ENCODE results near the gene C2orf69. TPM values are rescaled to one million over a fixed set of nuclear protein-coding genes. Genes with fewer than 3 reads are reported as not detected.

Gene C2orf69
- total RNA-seq, 3 donors from 2014 or later (not counting 1 experiment from before 2014, with no cell fraction given), result 11.8 to 15.0 (median 13.0) TPM

GRCh38 chr2:199916980-199917379 is 5.9 kb downstream of the C2orf69 start:
- H3K36me3 Mint-ChIP-seq, result no peaks in the 10 kb centered on the region
- no peak overlapping the region for H3K27ac ChIP-seq (ENCODE audit: low read length)
- intact Hi-C loops (cut with micrococcal nuclease), result no loop called here
- no peak for ATAC-seq
- H3K4me3 Mint-ChIP-seq, result no peak overlapping the region
- 83% methylated on average over 4 of the region's 4 CpGs for WGBS (ENCODE audit: insufficient coverage)
- H3K9me3 ChIP-seq (ENCODE audit: control insufficient read depth, insufficient read depth, low read length), result peaks cover 2% of the 10 kb centered on the region
- no peak for DNase-seq
- H3K27ac Mint-ChIP-seq, result no peak overlapping the region
- H3K36me3 ChIP-seq (ENCODE audit: control insufficient read depth, insufficient read depth, low read length), result peaks cover 8% of the 10 kb centered on the region
- H3K4me1 Mint-ChIP-seq, result peaks cover 25 to 26% of the 10 kb centered on the region in 2 donors
- no peaks in the 10 kb centered on the region for H3K27me3 ChIP-seq (ENCODE audit: control insufficient read depth, insufficient read depth, low read length)
- no peaks in the 10 kb centered on the region for H3K27me3 Mint-ChIP-seq (ENCODE audit: low read depth in 2 of 2)
- peaks cover 8% of the 10 kb centered on the region for H3K4me1 ChIP-seq (ENCODE audit: control insufficient read depth, insufficient read depth, low read length)
- H3K9me3 Mint-ChIP-seq, result no peaks in the 10 kb centered on the region
- H3K4me3 ChIP-seq (ENCODE audit: low read length), result no peak overlapping the region
- no peak for TF ChIP-seq CTCF (IDR thresholded peaks at IDR 0.05)

- Mint-ChIP-seq H3K27ac (peak overlapping the region; percentile 17 to 64), H3K4me3 (no peak overlapping the region), H3K36me3 (no peaks in the 10 kb centered on the region), H3K9me3 (no peaks in the 10 kb centered on the region), H3K4me1 (peaks cover 18 to 27% of the 10 kb centered on the region in 2 donors), H3K27me3 (ENCODE audit: low read depth in 2 of 2) (no peaks in the 10 kb centered on the region)
- Histone ChIP-seq H3K9me3 (ENCODE audit: control insufficient read depth, insufficient read depth, low read length) (no peaks in the 10 kb centered on the region), H3K27ac (ENCODE audit: low read length) (no peak overlapping the region), H3K27me3 (ENCODE audit: control insufficient read depth, insufficient read depth, low read length) (no peaks in the 10 kb centered on the region), H3K4me3 (ENCODE audit: low read length) (no peak overlapping the region), H3K36me3 (ENCODE audit: control insufficient read depth, insufficient read depth, low read length) (peaks cover 13% of the 10 kb centered on the region), H3K4me1 (ENCODE audit: control insufficient read depth, insufficient read depth, low read length) (no peaks in the 10 kb centered on the region)
- ATAC-seq (no peak), DNase-seq (no peak)
- WGBS (ENCODE audit: insufficient coverage), result 67% methylated on average over 4 of the region's 5 CpGs
- no peak for TF ChIP-seq CTCF (IDR thresholded peaks at IDR 0.05)
- intact Hi-C loops (cut with micrococcal nuclease), result no loop called here
Measured at GRCh38 chr2:199922856-199923255, 11.8 kb downstream of the C2orf69 start.

- DNase-seq (no peak), ATAC-seq (no peak)
- Histone ChIP-seq H3K9me3 (ENCODE audit: control insufficient read depth, insufficient read depth, low read length) (no peaks in the 10 kb centered on the region), H3K4me1 (ENCODE audit: control insufficient read depth, insufficient read depth, low read length) (no peaks in the 10 kb centered on the region), H3K27ac (ENCODE audit: low read length) (no peak overlapping the region), H3K36me3 (ENCODE audit: control insufficient read depth, insufficient read depth, low read length) (peaks cover 11% of the 10 kb centered on the region), H3K4me3 (ENCODE audit: low read length) (no peak overlapping the region), H3K27me3 (ENCODE audit: control insufficient read depth, insufficient read depth, low read length) (no peaks in the 10 kb centered on the region)
- H3K4me3 Mint-ChIP-seq, result no peak overlapping the region
- H3K27ac Mint-ChIP-seq, result no peak overlapping the region
- WGBS (ENCODE audit: insufficient coverage), result 90% methylated on average over 1 of the region's 2 CpGs
- intact Hi-C loops (cut with micrococcal nuclease), result no loop called here
- no peaks in the 10 kb centered on the region for H3K27me3 Mint-ChIP-seq (ENCODE audit: low read depth in 2 of 2)
- H3K36me3 Mint-ChIP-seq, result no peaks in the 10 kb centered on the region
- H3K9me3 Mint-ChIP-seq, result no peaks in the 10 kb centered on the region
- H3K4me1 Mint-ChIP-seq, result peaks cover 18 to 27% of the 10 kb centered on the region in 2 donors
- no peak for TF ChIP-seq CTCF (IDR thresholded peaks at IDR 0.05)
Measured at GRCh38 chr2:199923924-199924323, 12.8 kb downstream of the C2orf69 start.

DNA sequence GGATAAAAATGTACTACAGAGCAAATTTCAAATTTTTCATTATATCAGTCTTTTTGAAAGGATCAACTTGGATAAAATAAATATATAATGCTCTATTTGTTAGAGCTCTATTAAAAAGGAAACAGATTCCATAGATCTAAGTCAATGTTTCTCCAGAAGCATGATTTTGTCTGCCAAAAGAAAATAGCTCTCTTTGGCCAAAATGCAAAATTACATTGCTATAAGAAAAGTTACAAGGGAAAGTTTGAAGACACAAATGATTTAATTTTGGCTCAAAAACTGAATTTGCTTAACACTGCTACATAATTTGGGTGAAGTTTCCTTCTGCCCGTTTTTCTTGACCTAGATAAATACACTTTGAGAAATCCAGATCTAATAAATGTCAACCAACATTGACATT is 15.7 kb downstream of the C2orf69 start:
- no CpG with 5 or more reads among the region's 1 CpG for WGBS (ENCODE audit: insufficient coverage)

More for the DNA sequence above, 15.7 kb downstream of the C2orf69 start:
- H3K9me3 ChIP-seq (ENCODE audit: control insufficient read depth, insufficient read depth, low read length), result no peaks in the 10 kb centered on the region
- peaks cover 16% of the 10 kb centered on the region for H3K36me3 ChIP-seq (ENCODE audit: control insufficient read depth, insufficient read depth, low read length)
- Mint-ChIP-seq H3K9me3 (no peaks in the 10 kb centered on the region), H3K4me1 (peaks cover 18 to 22% of the 10 kb centered on the region in 2 donors), H3K36me3 (no peaks in the 10 kb centered on the region), H3K27me3 (ENCODE audit: low read depth in 2 of 2) (no peaks in the 10 kb centered on the region), H3K4me3 (no peak overlapping the region), H3K27ac (peak overlapping the region in 1 of 2 donors; percentile 23)
- H3K27me3 ChIP-seq (ENCODE audit: control insufficient read depth, insufficient read depth, low read length), result no peaks in the 10 kb centered on the region
- no peak overlapping the region for H3K27ac ChIP-seq (ENCODE audit: low read length)
- H3K4me3 ChIP-seq (ENCODE audit: low read length), result no peak overlapping the region
- ATAC-seq (no peak), DNase-seq (no peak)
- no peaks in the 10 kb centered on the region for H3K4me1 ChIP-seq (ENCODE audit: control insufficient read depth, insufficient read depth, low read length)
- no peak for TF ChIP-seq CTCF (IDR thresholded peaks at IDR 0.05)
- intact Hi-C loops (cut with micrococcal nuclease), result no loop called here
